Stimulated activated CD8-positive, alpha-beta memory T cell treated with anti-CD3 and anti-CD28 coated beads, Interleukin-7, amount 100 ng/mL, for 24 hours (primary cell): ENCODE measurements around the gene SLC23A2.
"Not testable (repeated sequence)": the region's sequence is repeated elsewhere in the genome, so short reads cannot be mapped to it uniquely, and the experiment has no call there.

ENCODE experiments used
- DNase-seq: peaks from one replicate; pipeline ENCODE4 v3.0.0-alpha.2; 2020; ENCODE audit warnings: low read depth

SLC23A2 gene

GRCh38 chr20:4936392-4936850, 64.9 kb downstream of the SLC23A2 start:
- DNase-seq = no peak

GRCh38 chr20:4932061-4932460, 69.2 kb downstream of the SLC23A2 start:
- no peak for DNase-seq

DNA sequence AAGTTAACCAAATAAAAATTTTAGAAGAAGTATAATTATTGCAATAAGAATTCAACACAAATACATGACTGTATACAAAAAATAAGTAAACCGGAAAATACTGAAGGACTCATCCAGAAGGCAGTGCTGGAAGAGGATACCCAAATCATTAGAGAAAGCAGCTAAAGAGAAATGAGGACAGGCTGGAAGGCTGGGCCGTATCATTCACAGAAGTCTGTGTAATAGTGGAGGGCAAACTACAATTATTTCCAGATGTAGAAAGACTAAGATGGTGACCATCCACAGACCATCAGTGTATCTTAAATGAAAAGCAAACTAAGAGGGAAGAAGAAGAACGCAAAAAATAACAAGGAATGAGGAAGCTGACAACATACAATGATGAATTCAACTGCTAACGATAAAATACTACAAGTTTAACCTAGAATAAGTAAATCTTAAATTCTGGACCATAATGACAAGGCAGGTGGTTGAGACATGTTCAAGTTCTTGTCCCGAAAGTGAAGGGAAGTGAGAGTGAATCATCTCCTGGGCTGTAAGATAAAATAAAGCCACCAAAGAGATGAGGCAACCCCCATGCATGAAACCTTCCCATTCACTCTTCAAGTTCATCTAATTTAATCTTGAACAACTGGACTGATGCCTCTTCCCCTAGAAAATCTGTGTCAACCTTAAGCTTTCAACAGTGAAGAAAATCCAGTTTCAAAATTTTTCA, 71.5 kb downstream of the SLC23A2 start:
- DNase-seq = no peak

GRCh38 chr20:4926531-4927156, 74.7 kb downstream of the SLC23A2 start:
- no peak for DNase-seq

- no peak for DNase-seq
Measured at GRCh38 chr20:4925842-4926530, 75.3 kb downstream of the SLC23A2 start.

DNA sequence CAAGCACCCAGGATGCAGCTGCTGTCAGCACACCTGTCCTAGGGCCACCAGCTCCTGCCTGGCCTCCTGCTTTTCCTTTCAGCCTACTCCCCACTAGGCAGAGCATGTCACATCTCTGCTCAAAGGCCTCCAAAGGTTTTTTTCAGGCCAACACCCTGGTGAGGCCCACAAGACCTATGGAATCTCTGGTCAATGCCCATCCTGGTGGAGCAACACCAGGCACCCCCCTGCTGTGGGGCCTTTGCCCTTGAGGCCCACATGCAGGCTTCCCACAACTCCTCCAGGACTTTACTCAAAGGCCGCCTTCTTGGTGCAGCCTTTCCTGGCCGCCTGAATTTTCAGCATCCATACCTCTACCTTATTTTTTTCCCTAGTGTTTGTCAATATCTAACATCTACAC, 76.9 kb downstream of the SLC23A2 start:
- DNase-seq = no peak

DNA sequence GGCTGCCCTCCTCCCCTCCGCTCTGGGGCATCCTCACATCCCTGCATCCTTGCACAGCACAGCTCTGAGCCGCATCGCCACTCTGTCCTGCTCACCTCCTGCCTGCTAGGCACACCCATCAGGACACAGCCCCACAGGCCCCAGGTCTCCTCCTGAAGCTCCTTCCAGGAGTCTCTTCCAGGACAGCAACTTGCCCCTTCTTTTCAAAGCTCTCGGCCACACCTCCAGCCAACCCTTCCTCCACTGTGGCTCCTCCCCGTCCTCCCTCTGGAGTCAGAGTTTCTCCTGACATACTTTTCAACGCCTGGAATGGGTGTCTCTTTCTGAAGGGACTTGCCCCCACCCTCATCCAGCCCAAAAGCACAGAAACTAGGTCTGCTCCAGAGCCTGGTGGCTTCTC, 77.3 kb downstream of the SLC23A2 start:
- DNase-seq = no peak

DNA sequence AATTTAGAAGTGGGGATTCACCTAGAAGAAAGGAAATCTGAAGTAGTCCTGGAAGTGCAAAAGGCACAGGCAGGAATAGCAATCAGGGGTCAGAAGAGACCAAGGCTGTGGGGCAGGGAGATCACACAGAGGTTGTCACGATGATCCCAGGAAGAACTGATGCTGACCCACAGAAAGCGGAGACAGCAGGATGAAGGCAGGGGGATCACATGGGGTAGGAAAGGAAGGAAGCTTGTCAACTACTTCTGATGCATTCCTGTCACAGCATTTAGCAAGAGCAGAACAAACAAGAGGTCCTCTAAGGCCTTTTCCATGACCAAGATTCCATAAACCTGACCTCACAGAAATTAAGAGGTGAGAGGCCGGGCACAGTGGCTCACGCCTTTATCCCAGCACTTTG, 79.1 kb downstream of the SLC23A2 start:
- DNase-seq = no peak

DNA sequence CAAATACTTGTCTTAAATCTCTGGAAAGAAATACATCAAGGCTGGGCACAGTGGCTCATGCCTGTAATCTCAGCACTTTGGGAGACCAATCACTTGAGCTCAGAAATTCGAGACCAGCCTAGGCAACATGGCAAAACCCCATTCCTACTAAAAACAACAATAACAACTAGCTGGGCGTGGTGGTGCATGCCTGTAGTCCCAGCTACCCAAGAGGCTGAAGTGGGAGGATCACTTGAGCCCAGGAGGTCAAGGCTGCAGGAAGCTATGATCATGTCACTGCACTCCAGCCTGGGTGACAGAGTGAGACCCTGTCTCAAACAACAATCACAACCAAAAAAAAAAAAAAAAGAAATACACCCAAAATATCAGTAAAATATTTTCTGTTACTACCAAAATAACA, 80.0 kb downstream of the SLC23A2 start:
- DNase-seq = not testable (repeated sequence)

- DNase-seq = no peak
Measured at GRCh38 chr20:4920655-4921054, 80.7 kb downstream of the SLC23A2 start.

GRCh38 chr20:4920131-4920530, 81.2 kb downstream of the SLC23A2 start:
- DNase-seq = no peak

GRCh38 chr20:4919047-4919704, 82.1 kb downstream of the SLC23A2 start:
- no peak for DNase-seq

- DNase-seq = no peak
Measured at GRCh38 chr20:4918473-4918872, 82.8 kb downstream of the SLC23A2 start.

GRCh38 chr20:4916971-4917881, 84.1 kb downstream of the SLC23A2 start:
- DNase-seq = no peak

GRCh38 chr20:4913147-4913546, 88.2 kb downstream of the SLC23A2 start:
- DNase-seq = no peak

DNA sequence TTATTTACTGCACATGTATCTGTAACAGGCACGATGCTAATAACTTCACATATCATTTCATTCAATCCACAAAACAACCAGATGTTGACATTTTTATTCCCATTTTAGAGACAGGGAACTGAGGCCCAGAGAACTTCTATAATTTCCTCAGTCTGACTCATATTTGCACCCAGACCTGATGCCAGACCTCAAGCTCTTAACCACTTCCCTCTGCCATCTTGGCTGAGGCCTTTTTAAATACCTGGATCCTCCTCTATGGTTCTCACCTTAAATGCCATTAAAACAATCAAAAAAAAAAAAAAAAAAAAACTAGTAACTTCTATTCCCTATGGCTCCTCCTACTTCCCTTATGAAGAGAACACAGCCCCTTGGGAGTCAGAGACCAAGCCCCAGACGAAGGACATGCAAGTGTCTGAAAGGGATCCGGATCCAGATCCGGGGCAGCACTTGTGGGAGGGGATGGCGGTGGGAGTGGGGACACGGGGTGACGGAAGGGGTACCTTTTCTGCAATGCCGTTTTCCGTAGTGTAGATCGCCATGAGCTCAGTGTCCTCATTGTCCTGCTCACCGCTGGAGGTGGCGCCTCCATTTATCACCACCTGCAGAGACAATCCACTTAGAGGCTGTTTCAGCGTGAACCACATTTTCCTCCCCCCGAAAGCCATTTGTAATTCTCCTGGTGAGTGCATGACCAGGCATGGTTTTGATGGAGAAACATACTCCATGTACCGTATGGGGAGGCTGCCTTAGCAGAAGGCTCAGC, 88.7 kb downstream of the SLC23A2 start:
- DNase-seq = no peak

GRCh38 chr20:4910951-4911350, 90.4 kb downstream of the SLC23A2 start:
- no peak for DNase-seq

DNA sequence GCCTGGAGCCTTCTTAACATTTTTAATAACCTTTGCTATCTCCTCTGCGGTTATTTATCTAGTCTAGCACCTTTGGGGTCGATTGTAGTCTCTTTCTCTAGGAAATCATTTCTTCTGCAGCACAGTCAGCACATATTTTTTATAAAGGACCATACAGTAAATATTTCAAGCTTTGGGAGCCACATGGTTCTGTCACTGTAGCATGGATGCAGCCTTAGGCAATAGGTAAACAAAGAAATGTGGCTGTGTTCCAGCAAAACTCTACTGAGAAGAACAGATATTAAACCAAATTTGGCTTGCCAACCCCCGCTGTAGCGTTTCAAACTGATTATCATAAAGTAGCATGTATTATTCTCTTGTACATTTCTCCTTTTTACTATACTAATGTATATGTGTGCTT, 95.7 kb downstream of the SLC23A2 start:
- DNase-seq = no peak

- no peak for DNase-seq
Measured at GRCh38 chr20:4905195-4905594, 96.1 kb downstream of the SLC23A2 start.

DNA sequence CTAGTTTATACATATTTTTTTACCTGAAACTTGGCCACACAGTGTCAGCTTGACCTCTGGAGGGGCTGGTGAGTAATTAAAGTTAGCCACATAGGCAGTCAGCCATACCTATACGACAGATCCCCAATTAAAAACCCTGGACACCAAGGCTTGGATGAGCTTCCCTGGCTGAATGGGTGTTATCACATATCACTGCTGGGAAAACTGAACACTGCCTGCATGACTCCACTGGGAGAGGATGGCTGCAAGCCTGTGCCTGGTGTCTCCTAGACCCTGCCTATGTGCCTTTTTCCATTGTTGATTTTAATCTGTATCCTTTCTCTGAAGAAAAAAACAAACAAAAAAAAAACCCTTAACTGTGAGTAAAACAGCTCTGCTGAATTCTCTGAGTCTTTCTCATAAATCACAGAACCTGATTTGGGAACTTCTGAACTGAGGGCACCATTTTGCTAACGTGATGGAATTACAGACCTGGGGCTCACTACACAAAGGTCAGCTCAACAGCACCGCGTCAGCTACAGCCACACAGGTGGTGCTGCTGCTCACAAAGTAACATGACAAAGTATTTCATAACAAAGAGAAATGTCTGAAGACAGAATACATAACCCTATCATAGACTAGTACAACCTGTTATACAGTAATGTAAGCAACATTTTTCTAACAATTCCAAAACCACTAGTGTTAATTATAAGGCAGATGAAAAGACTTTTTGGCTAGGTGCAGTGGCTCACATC, 97.0 kb downstream of the SLC23A2 start:
- no peak for DNase-seq
